Putamen (tissue), 1 donor: ENCODE measurements around the gene MAD1L1.
"Not testable (repeated sequence)": the region's sequence is repeated elsewhere in the genome, so short reads cannot be mapped to it uniquely, and the experiment has no call there.

Experiments
- DNase-seq: peaks from one replicate; pipeline ENCODE4 v3.0.0-alpha.2; 2016; ENCODE audit warnings: low spot score

Gene MAD1L1

DNA sequence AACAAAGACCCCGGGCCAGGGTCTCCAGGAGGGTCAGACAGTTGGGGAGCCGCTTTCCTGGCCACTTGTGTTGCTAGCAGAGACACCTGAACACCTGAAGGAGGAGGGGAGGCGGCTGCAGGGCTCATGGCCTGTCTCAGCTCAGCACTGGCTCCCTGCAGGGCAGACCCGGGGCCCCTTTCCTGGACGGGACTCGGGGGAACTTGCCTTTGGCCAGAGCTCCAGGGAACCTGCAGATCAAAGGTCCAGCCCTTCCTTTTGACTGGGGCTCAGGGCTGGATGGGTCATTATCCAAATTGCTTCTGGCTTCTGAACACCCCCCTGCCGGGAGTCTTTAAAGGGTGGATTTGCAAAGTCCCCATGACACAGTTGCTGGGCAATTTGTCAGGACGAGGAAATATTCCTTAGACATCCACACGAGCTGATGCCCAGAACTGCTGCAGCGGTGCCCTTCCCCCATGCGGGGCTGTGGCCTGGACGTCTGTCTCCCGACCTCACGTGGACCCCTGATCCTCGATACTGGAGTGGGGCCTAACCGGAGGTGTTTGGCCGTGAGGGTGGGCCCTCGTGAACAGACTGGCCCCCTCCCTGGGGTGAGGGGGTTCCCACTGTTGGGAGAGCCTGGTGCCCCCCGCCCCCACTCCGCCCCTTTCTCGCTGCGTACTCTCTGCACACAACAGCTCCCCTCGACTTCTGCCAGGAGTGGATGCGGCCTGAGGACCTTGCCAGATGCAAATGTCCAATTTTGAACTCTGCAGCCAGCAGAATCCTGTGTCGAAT, 368.4 kb downstream of the MAD1L1 start:
- DNase-seq: peak; percentile 42

DNA sequence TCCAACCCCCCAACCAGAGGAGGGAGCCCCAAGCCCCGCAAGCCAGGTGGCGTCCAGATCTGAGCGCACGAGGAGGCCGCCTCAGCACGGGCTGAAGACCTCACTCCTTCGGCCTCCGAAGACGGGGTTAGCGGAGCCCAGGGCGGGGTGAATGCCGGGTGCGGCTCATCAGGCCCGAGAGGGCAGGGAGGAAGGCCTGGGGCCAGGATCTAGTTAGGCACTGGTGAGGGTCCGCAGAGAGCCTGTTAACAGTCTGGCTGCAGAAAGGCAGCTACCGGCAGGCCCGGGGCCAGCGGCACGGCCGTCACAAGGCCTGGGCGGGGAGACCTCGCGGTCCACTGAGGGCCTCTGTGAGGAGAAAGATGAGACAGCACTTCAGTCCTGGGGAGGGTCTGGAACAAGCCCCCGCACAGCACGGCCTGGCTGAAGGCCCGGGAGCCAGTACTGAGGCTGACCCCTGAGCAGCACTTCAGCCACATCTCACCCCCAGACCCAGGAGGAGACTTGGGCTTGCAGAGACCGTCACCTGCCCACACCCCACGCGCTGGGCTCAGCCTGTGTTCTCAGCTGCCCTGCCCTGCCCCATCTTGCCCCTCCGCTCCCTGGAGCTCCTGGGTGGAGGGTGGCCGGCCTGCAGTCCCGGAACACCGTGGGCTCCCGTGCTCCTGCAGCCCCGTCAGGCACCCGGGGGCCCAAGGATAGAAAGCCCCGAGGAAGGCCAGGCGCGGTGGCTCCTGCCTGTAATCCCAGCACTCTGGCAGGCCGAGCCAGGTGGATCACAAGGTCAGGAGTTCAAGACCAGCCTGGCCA, 369.4 kb downstream of the MAD1L1 start:
- DNase-seq: no peak

DNA sequence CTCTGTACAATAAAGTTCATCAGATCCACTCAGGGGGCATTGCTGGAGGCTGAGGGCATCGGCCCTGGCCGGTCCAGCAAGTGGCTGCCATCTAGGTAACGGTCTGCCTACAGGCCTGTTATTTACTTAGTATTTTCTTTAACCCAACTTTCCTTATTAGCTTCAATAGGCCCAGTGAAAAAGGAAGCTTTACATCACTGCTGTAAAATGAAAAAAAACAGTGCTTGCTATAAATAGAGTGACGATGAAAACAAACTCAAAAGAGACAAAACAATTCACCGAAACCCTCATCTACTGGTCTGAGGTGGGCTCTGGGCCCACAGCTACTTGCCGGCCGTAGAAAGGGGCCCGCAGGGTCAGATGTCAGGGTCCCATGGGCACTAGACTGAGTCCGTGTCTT, 370.2 kb downstream of the MAD1L1 start:
- no peak for DNase-seq

DNA sequence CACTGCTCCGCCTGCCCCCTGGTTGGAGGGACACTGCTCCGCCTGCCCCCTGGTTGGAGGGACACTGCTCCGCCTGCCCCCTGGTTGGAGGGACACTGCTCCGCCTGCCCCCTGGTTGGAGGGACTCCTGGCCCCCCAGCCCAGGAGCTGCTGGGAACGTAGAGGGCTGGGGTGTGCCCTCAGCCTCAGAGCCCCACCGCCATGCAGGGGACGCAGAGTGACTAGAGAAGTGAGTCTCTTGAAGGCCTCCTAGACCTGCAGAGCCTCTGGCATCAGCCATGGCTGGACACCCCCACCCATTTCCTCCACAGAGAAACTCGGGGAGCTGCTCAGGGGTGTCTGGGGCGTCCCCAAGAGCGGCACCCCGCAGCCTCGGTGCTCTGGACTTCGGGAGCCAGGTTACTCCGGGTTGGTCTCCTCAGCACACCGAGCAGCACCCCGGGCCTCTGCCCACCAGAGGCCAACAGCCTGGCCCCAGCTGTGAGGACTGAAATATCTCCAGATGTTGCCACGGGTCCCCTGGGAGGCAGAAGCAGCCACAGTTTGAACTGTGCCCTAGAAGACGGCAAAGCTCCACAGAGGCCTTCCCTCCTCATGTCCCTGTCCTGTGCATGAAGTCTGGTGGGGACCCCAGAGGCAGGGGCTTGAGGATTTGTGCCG, 370.8 kb downstream of the MAD1L1 start:
- no peak for DNase-seq

DNA sequence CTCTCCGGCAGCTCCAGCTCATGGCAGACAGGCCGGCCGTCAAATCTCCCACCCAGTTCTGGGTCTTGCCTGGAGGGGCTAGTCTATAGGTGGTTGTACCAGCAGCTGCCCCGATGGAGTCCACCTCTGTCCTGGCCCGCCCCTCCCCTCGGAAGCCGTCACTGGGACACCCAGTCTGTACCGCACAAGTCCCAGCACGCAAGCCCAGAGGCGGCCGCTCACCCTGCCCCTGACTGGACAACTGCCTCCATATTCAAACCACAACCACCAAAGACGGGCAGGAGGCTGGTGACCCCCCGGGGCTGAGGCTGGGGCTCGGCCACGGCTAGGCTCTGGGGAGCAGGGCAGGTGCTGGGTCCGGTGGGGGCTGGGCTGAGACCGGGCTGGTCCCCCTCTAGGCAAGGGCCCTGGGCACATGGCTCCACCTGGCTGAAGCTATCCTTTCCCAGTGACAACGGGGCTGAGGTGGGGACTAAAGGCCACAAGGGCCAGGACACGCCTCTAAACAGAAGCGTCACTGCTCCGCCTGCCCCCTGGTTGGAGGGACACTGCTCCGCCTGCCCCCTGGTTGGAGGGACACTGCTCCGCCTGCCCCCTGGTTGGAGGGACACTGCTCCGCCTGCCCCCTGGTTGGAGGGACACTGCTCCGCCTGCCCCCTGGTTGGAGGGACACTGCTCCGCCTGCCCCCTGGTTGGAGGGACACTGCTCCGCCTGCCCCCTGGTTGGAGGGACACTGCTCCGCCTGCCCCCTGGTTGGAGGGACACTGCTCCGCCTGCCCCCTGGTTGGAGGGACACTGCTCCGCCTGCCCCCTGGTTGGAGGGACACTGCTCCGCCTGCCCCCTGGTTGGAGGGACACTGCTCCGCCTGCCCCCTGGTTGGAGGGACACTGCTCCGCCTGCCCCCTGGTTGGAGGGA, 371.6 kb downstream of the MAD1L1 start:
- DNase-seq: not testable (repeated sequence)

DNA sequence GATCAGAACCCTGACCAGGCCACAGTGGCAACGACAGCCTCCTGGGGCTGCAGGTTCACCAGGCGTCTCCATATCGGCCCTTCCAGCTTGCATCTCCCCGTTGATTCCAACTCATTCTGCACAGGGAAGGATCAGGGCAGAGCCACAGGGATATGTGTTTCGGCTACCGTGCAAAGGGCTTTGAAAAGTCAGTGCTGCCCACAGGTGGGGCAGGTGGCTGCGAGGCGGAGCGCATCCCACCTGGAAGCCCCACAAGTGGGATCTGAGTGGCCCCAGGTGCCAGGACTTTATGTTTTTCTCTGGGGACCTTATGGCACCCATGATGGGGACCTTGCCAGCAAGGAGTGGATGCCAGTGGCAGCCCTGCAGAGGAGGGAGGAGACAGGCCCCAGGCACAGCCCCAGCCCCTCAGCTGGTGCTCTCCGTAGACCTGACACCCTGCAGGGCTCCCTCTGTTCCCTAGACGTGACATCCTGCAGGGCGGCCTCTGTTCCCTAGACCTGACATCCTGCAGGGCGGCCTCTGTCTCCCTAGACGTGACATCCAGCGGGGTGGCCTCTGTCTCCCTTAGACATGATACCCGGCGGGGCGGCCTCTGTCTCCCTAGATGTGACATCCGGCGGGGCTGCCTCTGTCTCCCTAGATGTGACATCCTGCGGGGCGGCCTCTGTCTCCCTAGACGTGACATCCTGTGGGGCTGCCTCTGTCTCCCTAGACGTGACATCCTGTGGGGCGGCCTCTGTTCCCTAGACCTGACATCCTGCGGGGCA, 373.3 kb downstream of the MAD1L1 start:
- DNase-seq: no peak

DNA sequence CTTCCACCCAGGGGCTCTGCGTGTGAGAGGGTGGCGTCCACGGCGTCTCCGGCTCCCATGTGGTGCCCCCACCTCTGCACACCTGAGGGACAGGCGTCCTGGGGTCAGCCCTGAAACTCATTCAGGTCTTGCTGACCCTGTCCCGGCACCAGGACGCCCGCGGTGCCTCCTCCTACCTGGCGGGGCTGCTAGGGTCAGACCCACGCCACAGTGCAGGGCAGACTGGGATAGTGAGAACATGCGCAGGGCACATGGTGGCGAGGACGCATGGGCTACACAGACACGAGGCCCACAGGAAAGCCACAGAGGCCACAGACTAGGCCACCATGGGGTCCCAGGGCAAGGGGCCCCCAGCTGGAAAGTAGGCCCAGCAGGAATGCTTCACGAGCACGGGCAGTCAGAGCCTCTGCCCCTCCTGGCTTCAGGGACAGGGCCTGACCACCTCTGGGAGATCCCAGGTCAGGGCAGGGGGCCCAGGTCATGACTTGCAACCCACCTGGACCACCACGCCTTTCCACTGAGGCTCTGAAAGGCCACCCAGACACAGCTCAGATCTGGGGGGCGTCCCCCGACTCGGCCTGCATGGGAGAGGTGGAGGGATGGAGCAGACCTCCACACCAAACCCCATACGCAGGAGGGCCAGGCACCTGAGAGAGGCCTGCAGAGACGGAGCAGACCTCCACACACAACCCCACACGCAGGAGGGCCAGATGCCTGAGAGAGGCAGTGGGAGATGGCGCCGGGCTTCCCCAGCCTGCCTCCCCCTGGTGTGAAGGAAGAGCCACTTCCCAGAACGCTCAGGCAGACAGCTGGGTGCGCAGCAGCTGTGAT, 374.1 kb downstream of the MAD1L1 start:
- DNase-seq: no peak

DNA sequence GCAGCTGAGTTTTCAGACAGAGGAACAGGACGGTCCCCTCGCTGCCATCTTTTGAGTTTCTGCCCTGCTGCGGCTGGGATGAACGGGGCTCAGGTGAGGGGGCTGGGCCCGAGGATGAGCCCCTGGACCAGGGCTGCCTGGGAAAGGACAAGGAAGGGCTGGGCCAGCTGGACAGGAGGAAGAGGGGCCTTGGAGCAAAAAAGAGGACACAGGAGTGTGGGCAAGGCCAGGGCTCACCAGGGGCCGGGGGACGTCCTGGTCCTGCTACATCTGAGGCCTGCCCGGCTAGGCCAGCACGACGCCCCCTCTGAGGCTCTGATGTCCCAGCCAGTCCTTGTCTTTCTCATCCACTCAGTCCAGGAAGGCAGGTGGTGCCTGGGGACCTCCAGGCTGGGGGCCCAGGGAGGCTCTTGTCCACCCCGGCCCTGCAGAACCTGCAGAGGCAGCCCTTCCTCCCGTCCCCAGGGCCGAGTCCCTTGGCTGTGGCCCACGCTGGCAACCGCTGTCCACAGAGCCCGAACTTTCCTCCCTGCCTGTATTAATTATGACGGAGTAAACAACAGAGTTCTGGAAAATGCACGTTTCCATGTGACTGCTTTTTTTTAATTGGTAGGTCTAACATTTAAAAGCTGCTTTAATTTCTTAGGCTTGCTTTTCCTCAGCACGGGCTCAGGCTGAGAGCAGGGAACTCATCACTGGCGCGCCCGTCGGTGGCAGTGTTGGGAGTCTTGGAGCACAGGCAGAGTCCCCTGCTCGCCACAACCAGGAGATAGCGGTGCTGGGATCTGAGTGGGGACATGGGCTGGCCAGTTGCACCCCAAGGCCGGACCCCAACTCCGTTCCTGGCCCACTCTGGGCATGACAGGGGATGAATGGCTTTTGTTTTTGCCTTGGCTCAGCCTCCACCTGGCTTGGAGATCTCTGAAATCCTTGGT, 375.0 kb downstream of the MAD1L1 start:
- DNase-seq: no peak

DNA sequence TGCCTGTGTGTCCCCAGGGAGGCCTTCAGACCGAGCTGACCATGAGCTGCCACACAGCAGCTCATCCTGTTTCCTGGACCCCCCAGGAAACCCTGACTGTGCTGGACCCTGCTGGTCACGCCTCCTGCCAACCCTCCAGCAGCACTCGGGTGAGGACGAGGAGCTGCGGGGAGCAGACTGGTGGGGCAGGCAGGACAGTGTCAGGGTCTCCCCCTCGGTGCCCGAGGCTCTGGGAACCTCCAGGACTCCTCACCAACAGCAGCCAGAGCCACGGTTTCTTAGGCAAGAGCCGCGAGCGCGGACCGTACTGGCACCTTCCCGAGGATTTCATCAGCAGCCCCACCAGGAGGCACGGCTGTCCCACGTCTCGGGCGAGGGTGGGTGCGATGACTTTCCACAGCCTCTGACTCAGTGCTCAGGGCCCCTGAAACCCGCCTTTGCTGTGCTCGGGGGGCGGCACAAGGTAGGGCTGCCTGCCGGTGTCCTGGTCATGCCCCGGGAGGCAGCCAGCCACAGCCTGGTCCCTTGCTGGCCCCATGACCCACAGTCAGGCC, 375.8 kb downstream of the MAD1L1 start:
- no peak for DNase-seq

DNA sequence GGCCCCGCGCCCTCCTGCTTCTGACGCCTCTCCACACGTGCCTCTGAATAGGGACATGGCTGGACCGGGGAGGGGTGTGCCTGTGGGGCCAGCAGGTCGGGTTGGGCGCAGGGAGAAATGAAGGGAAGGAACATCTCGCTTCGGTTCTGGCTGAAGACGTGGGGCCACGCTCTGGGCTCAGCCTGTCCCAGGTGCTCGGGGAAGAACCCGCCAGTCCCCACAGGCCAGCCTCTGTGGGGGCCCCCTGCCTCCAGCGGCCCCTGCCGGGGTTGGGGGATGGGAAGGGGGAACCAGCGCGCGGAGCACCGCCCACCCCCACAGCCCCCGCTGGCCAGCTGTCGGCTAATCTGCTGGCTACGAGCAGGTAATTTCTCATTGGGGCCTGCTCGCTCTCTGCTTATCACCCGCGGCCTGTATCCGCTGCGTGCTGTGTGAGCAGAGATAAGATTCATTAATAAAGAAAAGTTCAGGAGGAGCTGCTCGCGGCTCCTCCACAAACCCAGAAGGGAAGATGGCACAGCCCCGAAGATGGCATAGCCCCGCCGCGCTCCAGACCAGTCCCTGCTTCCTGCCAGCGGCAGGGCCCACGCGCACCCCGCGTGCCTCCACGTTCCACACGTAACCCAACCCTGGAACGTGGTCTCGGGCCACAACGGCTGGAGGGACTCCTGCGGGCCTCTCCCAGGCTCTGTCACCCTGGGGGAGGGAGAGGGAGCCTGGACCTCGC, 376.4 kb downstream of the MAD1L1 start:
- DNase-seq: no peak

DNA sequence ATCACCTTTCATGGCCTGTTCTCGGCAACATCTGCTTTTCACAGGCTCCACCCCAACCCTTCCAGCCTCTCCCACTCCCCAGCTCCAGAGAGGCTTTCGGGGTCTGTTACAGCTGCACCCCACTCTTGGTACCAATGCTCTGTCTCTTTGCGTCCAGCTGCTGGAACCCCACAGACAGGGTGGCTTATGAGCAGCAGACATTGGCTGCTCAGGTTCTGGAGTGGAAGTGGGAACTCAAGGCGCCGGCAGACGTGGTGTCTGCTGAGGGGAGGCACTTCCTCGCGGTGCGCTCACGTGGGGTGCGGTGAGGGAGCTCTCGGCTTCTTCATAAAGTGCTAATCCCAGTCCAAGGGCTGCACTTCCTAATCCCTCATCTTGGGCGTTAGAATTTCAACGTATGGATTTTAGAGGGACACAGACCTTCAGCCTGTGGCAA, 377.0 kb downstream of the MAD1L1 start:
- no peak for DNase-seq

DNA sequence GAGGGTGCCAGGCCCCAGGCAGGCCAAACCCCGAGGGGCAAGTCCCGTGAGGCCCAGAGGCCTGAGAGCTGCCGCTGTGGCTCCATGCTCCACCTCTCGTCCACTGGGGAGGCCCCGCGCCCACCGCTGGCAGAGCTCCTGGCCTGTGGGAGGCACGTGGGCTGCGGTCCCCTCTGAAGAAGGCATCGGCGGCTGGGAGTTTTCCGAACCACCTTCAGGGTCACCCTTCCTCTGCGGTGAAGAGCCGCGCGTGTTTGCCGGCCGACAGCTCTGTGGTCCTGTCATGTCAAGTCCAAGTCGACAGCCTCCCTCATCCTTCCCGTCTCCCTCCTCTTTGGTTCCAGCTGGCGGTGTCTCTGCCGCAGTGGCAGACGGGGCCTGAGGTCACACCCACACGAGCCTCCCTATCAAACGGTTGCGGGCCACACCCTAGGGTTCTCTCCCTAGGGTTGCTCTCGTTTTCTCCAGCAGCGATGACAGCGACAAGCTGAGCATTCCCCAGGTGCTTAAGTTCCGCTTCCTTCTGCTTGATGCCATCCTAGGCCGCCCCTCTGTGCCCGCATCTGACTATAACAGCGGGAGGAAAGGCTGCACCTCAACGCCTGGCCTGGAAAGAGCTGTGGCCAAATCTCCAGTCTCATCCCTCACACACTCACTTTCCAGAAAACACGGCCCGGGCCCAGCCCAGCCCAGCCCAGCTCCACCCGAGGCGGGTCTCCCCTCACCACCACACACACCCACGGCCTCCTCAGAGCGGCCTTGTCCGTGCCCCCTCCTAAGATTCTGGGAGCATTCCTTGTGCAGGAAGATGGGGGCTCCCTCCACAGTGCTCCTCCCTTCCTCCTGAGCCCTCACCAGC, 377.6 kb downstream of the MAD1L1 start:
- peak; percentile 34 for DNase-seq

DNA sequence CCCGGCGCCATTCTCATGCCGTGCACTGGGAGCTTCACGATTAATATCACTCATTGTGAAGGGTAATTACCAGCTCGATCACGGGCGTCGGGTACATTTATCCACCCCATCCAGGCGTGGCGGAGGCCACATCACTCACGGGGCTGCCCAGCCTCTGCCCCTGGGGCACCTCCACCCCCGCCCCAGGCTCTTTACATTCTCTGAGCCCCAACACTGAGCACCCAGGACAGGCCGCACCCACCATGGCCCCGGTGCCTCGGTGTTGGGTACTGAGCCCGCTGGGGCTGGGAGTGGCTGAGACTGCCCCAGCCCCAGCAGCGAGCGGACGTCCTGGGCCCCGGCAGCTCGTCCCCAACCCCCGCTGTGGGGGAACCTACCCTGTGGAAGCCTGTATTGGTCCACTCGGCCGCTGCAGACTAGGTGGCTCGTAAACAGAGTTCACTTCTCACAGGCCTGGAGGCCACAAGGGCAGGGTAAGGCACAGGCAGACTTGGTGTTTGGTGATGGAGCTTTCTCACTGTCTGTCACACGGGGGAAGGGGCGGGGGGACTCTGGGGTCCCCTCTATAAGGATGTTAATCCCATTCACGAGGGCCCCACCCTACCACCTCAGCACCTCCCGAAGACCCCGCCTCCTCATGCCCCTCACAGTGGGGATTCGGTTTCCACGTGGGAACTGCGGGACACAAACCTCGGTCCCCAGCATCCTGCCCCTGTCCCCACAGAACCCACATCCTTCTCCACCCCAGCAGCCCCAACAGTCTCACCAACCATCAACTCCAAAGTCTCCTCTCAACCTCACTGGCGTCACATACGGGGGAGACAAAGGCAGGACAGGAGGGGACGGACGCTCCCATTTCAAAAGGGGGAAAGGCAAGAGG, 378.5 kb downstream of the MAD1L1 start:
- no peak for DNase-seq

DNA sequence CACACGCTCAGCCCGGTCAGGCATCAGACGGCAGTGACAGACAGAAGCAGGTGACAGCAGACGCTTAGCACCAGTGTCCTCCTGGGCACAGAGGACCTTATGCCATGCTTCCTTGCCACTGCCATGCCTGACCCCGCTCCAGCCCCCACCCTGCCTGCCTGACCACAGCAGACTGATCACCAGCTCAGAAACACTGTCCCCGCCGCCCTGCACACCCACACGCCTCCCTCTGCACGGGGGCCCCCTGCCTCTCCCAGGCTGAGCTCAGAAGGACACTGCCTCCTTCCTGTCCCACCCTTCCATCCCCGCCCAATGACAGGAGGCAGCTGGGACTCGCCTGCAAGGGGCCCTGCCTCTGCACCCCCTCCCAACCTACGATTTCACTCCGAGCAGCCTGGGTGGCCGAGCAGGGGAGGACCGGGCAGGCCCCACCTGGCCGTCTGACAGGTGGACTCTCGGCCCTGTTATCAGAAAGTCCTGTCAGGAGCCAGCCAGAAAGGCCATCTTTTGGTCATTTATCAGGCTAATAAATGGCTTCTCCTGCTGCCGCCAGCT, 379.2 kb downstream of the MAD1L1 start:
- no peak for DNase-seq
